PC-9 (cell line): ENCODE results near the gene CEP57L1. TPM values are rescaled to one million over a fixed set of nuclear protein-coding genes. Genes with fewer than 3 reads are reported as not detected.

Source experiments
- BruUV-seq: library from RNA; stranded (reverse); fragments of 400-500 nt; replicated peaks from 2 replicates; lab custom pipeline; 2021; lab: Mats Ljungman, UMichigan
- CTCF ChIA-PET: fragments of 300-600 bp; sonication (Branson Sonifier 250); formaldehyde crosslinking; loops from one replicate; lab custom pipeline; 2022; ENCODE audit warnings: antibody characterized with exemption; lab: Charles Lee
- POLR2A ChIA-PET: fragments of 300-600 bp; sonication (Branson Sonifier 250); formaldehyde crosslinking; loops from one replicate; lab custom pipeline; 2022; ENCODE audit warnings: antibody characterized with exemption; ENCODE audit not compliant: unreplicated experiment; lab: Charles Lee
- DNase-seq, 2 experiments: peaks; one replicate each; pipeline versions ENCODE4 v3.0.0 to v3.0.0-alpha.2; 2015 to 2022; ENCODE audit warnings: mixed read lengths in 1 of 2
- H2AFZ ChIP-seq: fragments of 200-600 bp; sonication (generic); 2 replicates; pipeline ENCODE4 v1.8.1; 2017; ENCODE audit warnings: antibody characterized with exemption
- H3F3A ChIP-seq: fragments of 200-600 bp; sonication (generic); 2 replicates; pipeline ENCODE4 v1.8.1; 2017; ENCODE audit warnings: antibody characterized with exemption, mild to moderate bottlenecking, low read depth; ENCODE audit not compliant: insufficient read depth
- H3K27ac ChIP-seq: fragments of 200-600 bp; sonication (generic); 2 replicates; pipeline ENCODE4 v1.6.1; 2016; ENCODE audit warnings: mixed run types
- H3K27me3 ChIP-seq: fragments of 200-600 bp; sonication (generic); 2 replicates; pipeline ENCODE4 v1.6.1; 2016; ENCODE audit warnings: low read depth, mixed run types; ENCODE audit not compliant: insufficient read depth
- H3K36me3 ChIP-seq: fragments of 200-600 bp; sonication (generic); 2 replicates; pipeline ENCODE4 v1.6.1; 2016; ENCODE audit warnings: low read depth, mixed run types
- H3K4me1 ChIP-seq: fragments of 200-600 bp; sonication (generic); replicated peaks from 2 replicates; pipeline ENCODE4 v1.6.1; 2016; ENCODE audit warnings: mixed run types; ENCODE audit not compliant: insufficient read depth
- H3K4me2 ChIP-seq: fragments of 200-600 bp; sonication (generic); 2 replicates; pipeline ENCODE4 v1.6.1; 2017; ENCODE audit warnings: mixed run types
- H3K4me3 ChIP-seq: fragments of 200-600 bp; sonication (generic); 2 replicates; pipeline ENCODE4 v1.6.1; 2016; ENCODE audit warnings: mixed run types
- H3K79me2 ChIP-seq: fragments of 200-600 bp; sonication (generic); 2 replicates; pipeline ENCODE4 v1.6.1; 2017; ENCODE audit warnings: low read depth, mixed run types
- H3K9me2 ChIP-seq: fragments of 200-600 bp; sonication (generic); 2 replicates; pipeline ENCODE4 v1.8.1; 2017; ENCODE audit warnings: mild to moderate bottlenecking; ENCODE audit not compliant: insufficient read depth
- H3K9me3 ChIP-seq: fragments of 200-600 bp; sonication (generic); 2 replicates; pipeline ENCODE4 v1.8.1; 2016; ENCODE audit warnings: low read depth; ENCODE audit not compliant: insufficient read depth
- H4K20me1 ChIP-seq: fragments of 200-600 bp; sonication (generic); 2 replicates; pipeline ENCODE4 v1.8.1; 2017; ENCODE audit not compliant: insufficient read depth
- EZH2 ChIP-seq: fragments of 200-600 bp; sonication (generic); IDR thresholded peaks from 2 replicates; pipeline ENCODE4 v1.8.0; 2017; ENCODE audit warnings: antibody characterized with exemption, low read depth
- intact Hi-C: fragments of 100-400 bp; cut with micrococcal nuclease; formaldehyde crosslinking; loops from one replicate; pipeline ENCODE4 v1.10.0; 2022; ENCODE audit not compliant: unreplicated experiment
- total RNA-seq: library from RNA; stranded (reverse); gene quantifications from 2 replicates; pipeline ENCODE4 v1.2.3, GENCODE V29; 2021
- TF ChIP-seq, protein P1 (sequence below): fragments of 200-600 bp; sonication (generic); conservative IDR thresholded peaks from 2 replicates; pipeline ENCODE4 v1.6.1; 2017; ENCODE audit warnings: mixed run types, antibody characterized with exemption, mild to moderate bottlenecking, moderate library complexity

Gene CEP57L1
- total RNA-seq, 1 experiment from 2014 or later = 18.3 TPM

GRCh38 chr6:109069746-109070145 is 25.6 kb upstream of the CEP57L1 start:
- CTCF ChIA-PET = no interaction called here
- H3K27me3 ChIP-seq = no peaks in the 10 kb centered on the region
- POLR2A ChIA-PET = interaction anchor here (0.6 kb wide), 1 partner anchor 177 kb away, joined by 3 read pairs; no protein-coding TSS in a partner anchor

DNA sequence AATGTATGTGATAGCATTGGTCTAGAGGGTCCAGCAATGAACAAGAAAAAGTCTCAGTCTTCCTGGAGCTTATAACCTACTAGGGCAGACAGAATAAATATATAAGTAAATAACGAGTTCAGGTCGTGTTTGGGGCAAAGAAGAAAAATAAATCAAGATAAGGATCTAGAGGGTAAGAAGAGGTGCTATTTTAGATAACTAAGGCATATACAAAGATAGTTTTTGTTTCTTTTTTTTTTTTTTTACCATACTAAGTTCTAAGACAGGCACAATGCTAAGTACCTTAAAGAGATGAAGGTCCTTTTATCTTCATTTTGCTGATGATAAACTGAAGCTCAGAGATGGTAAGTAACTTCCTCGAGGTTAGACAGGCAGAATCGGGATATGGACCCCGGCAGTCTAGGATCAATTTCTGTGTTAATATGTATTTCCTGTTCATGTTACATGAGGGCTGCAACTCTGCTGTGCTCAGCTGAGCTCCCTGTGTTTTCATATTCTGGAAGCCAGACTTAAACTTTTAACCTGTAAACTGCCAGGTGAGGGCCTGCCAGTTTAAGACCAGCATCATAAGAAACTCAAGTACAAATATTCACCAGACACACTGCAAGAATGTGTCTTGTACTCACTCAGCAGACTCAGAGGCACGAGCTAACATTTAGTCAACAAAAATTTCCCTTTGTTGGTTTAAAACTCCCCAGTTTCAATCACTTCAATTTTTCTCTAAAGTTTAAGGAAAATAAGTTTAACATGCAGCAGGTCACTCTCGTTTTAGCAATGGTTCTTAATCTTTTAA is 24.0 kb upstream of the CEP57L1 start:
- H4K20me1 ChIP-seq = no peaks in the 10 kb centered on the region
- no peaks in the 10 kb centered on the region for H3K27me3 ChIP-seq
- H3K4me3 ChIP-seq = no peak overlapping the region
- no peaks in the 10 kb centered on the region for H3K9me2 ChIP-seq
- H2AFZ ChIP-seq = no peak overlapping the region
- no peaks in the 10 kb centered on the region for H3F3A ChIP-seq
- TF ChIP-seq EZH2 = no peak
- TF ChIP-seq, protein P1, sequence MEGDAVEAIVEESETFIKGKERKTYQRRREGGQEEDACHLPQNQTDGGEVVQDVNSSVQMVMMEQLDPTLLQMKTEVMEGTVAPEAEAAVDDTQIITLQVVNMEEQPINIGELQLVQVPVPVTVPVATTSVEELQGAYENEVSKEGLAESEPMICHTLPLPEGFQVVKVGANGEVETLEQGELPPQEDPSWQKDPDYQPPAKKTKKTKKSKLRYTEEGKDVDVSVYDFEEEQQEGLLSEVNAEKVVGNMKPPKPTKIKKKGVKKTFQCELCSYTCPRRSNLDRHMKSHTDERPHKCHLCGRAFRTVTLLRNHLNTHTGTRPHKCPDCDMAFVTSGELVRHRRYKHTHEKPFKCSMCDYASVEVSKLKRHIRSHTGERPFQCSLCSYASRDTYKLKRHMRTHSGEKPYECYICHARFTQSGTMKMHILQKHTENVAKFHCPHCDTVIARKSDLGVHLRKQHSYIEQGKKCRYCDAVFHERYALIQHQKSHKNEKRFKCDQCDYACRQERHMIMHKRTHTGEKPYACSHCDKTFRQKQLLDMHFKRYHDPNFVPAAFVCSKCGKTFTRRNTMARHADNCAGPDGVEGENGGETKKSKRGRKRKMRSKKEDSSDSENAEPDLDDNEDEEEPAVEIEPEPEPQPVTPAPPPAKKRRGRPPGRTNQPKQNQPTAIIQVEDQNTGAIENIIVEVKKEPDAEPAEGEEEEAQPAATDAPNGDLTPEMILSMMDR = no peak
- intact Hi-C loops = loop anchor here (5.0 to 10.0 kb wide), 4 partner anchors 124 to 1394 kb away; no protein-coding TSS in a partner anchor
- no peaks in the 10 kb centered on the region for H3K79me2 ChIP-seq
- H3K27ac ChIP-seq = no peak overlapping the region
- CTCF ChIA-PET = interaction anchor here (0.7 to 2.3 kb wide), 3 partner anchors 274 to 632 kb away, joined by 8 to 12 read pairs (median 9); no protein-coding TSS in a partner anchor
- no TSS peak for BruUV-seq
- H3K9me3 ChIP-seq = no peaks in the 10 kb centered on the region
- no peak overlapping the region for H3K4me2 ChIP-seq
- H3K4me1 ChIP-seq = no peaks in the 10 kb centered on the region; the same call in 1 of the 2 replicates
- H3K36me3 ChIP-seq = no peaks in the 10 kb centered on the region
- no peak for DNase-seq
- POLR2A ChIA-PET = no interaction called here

More at GRCh38 chr6:109069746-109070145, 25.6 kb upstream of the CEP57L1 start:
- no peaks in the 10 kb centered on the region for H3K9me2 ChIP-seq
- no peak overlapping the region for H3K4me2 ChIP-seq
- H3F3A ChIP-seq = no peaks in the 10 kb centered on the region
- H3K79me2 ChIP-seq = no peaks in the 10 kb centered on the region
- H2AFZ ChIP-seq = no peak overlapping the region
- H3K9me3 ChIP-seq = no peaks in the 10 kb centered on the region
- no peak overlapping the region for H3K27ac ChIP-seq
- no peak for DNase-seq
- H3K4me3 ChIP-seq = no peak overlapping the region
- no peaks in the 10 kb centered on the region for H4K20me1 ChIP-seq
- TF ChIP-seq, protein P1 = no peak
- TF ChIP-seq EZH2 = no peak
- no peaks in the 10 kb centered on the region; the same call in 1 of the 2 replicates for H3K4me1 ChIP-seq
- H3K36me3 ChIP-seq = no peaks in the 10 kb centered on the region
- intact Hi-C loops = loop anchor here (5.0 to 10.0 kb wide), 4 partner anchors 122 to 1392 kb away; no protein-coding TSS in a partner anchor
- no TSS peak for BruUV-seq

GRCh38 chr6:109073344-109074132 is 21.8 kb upstream of the CEP57L1 start:
- intact Hi-C loops = loop anchor here (1.0 to 10.0 kb wide), 8 partner anchors 126 to 1396 kb away; no protein-coding TSS in a partner anchor
- CTCF ChIA-PET = interaction anchor here (0.6 to 2.3 kb wide), 3 partner anchors 19 to 532 kb away, joined by 3 to 9 read pairs (median 4); no protein-coding TSS in a partner anchor
- TF ChIP-seq EZH2 = no peak
- TF ChIP-seq, protein P1 = peak; percentile 87
- H2AFZ ChIP-seq = no peak overlapping the region
- no peaks in the 10 kb centered on the region for H3K9me3 ChIP-seq
- no peaks in the 10 kb centered on the region for H3K27me3 ChIP-seq
- POLR2A ChIA-PET = no interaction called here
- DNase-seq = peak; percentile 30 to 68
- H3K4me3 ChIP-seq = no peak overlapping the region
- no peaks in the 10 kb centered on the region for H3K79me2 ChIP-seq
- no peaks in the 10 kb centered on the region; the same call in 1 of the 2 replicates for H3K4me1 ChIP-seq
- no peaks in the 10 kb centered on the region for H3K9me2 ChIP-seq
- no peaks in the 10 kb centered on the region for H4K20me1 ChIP-seq
- no TSS peak for BruUV-seq
- H3F3A ChIP-seq = no peaks in the 10 kb centered on the region
- H3K27ac ChIP-seq = no peak overlapping the region
- 0 out of 2 replicates have a peak overlapping the region, but pooled peaks have one; percentile 25 for H3K4me2 ChIP-seq
- H3K36me3 ChIP-seq = no peaks in the 10 kb centered on the region
